Measurements from ENCODE around the gene ZBTB7C. TPM values are rescaled to one million over a fixed set of nuclear protein-coding genes. Genes with fewer than 3 reads are reported as not detected.

The ZBTB7C gene
- total and polyA plus RNA-seq, 4 donors: 0.19 to 1.1 (median 0.45) TPM

GRCh38 chr18:48310353-48310752 lies 98.8 kb downstream of the ZBTB7C start (continued):
- TF ChIP-seq REST (IDR thresholded peaks at IDR 0.05): no peak

GRCh38 chr18:48308755-48309575 lies 100.2 kb downstream of the ZBTB7C start:
- no peak for DNase-seq (ENCODE audit: low spot score)
- H3K36me3 ChIP-seq (ENCODE audit: control insufficient read depth in 4 of 4, insufficient read depth in 3 of 4, low read depth in 1 of 4, low read length in 3 of 4): no peaks in the 10 kb centered on the region
- no peak overlapping the region for H3K9ac ChIP-seq (ENCODE audit: low read depth in 1 of 2, low read length in 2 of 2)
- no peaks in the 10 kb centered on the region for H3K4me1 ChIP-seq (ENCODE audit: control insufficient read depth in 4 of 4, insufficient read depth in 4 of 4, low read length in 3 of 4)
- H3K9me3 ChIP-seq (ENCODE audit: control insufficient read depth in 4 of 4, low read length in 3 of 4): no peaks in the 10 kb centered on the region
- H3K27me3 ChIP-seq (ENCODE audit: control insufficient read depth in 4 of 4, insufficient read depth in 4 of 4, low read length in 3 of 4): no peaks in the 10 kb centered on the region
- 72% methylated on average over 7 of the region's 7 CpGs for WGBS
- TF ChIP-seq ATF3 (IDR thresholded peaks at IDR 0.05) (no peak), REST (IDR thresholded peaks at IDR 0.05) (no peak), TAF1 (conservative IDR thresholded peaks at IDR 0.05) (no peak), MAX (IDR thresholded peaks at IDR 0.05) (no peak), RXRA (IDR thresholded peaks at IDR 0.05) (no peak), FOXA2 (IDR thresholded peaks at IDR 0.05) (no peak), JUND (IDR thresholded peaks at IDR 0.05) (no peak), CTCF (IDR thresholded peaks at IDR 0.05; ENCODE audit: low read depth, low read length, missing input control) (no peak), ZBTB33 (IDR thresholded peaks at IDR 0.05) (no peak), EGR1 (IDR thresholded peaks at IDR 0.05; ENCODE audit: low read depth in 2 of 2) (no peak), HNF4A (conservative IDR thresholded peaks at IDR 0.05) (no peak), HNF4G (IDR thresholded peaks at IDR 0.05) (no peak), YY1 (IDR thresholded peaks at IDR 0.05) (no peak), GABPA (IDR thresholded peaks at IDR 0.05 in 1 of 2, conservative IDR thresholded peaks at IDR 0.05 in 1 of 2) (no peak), NR2F2 (IDR thresholded peaks at IDR 0.05) (no peak), FOXA1 (IDR thresholded peaks at IDR 0.05) (no peak), SP1 (IDR thresholded peaks at IDR 0.05) (no peak)
- H3K27ac ChIP-seq (ENCODE audit: low read depth in 1 of 2, low read length in 2 of 2): no peak overlapping the region
- no peak overlapping the region for H3K4me3 ChIP-seq (ENCODE audit: low read depth in 1 of 3, low read length in 3 of 3)

Data from liver (tissue), 9 donors.